Measurements from ENCODE around the gene MRPL54. TPM values are rescaled to one million over a fixed set of nuclear protein-coding genes. Genes with fewer than 3 reads are reported as not detected.

MRPL54 gene
- total RNA-seq, 1 donor = 38.8 TPM

DNA sequence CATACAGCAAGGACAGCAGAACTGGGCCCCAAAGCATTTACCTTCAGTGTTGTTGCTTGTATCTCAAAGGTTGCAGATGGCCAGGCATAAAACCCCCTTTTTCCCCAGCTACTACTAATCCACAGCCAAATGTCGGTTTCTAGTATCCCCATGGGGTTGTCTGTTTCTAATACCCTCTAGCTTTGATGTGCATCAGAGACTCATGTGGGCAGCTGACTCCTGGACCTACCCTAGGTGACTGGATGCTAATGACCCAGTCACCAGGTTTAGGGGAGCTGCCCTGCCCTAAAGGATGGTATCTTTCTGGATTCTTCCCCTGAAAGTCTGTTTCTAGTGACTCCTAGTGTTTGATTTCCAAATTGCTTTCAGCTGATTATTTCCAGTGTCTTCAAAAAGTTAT, 30.4 kb upstream of the MRPL54 start:
- TF ChIP-seq, protein P1, sequence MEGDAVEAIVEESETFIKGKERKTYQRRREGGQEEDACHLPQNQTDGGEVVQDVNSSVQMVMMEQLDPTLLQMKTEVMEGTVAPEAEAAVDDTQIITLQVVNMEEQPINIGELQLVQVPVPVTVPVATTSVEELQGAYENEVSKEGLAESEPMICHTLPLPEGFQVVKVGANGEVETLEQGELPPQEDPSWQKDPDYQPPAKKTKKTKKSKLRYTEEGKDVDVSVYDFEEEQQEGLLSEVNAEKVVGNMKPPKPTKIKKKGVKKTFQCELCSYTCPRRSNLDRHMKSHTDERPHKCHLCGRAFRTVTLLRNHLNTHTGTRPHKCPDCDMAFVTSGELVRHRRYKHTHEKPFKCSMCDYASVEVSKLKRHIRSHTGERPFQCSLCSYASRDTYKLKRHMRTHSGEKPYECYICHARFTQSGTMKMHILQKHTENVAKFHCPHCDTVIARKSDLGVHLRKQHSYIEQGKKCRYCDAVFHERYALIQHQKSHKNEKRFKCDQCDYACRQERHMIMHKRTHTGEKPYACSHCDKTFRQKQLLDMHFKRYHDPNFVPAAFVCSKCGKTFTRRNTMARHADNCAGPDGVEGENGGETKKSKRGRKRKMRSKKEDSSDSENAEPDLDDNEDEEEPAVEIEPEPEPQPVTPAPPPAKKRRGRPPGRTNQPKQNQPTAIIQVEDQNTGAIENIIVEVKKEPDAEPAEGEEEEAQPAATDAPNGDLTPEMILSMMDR (IDR thresholded peaks at IDR 0.05; ENCODE audit: insufficient read depth, low read length) = no peak
- no peak for DNase-seq (ENCODE audit: low read depth)
- H3K4me3 ChIP-seq (ENCODE audit: low read depth, low read length) = no peak overlapping the region

DNA sequence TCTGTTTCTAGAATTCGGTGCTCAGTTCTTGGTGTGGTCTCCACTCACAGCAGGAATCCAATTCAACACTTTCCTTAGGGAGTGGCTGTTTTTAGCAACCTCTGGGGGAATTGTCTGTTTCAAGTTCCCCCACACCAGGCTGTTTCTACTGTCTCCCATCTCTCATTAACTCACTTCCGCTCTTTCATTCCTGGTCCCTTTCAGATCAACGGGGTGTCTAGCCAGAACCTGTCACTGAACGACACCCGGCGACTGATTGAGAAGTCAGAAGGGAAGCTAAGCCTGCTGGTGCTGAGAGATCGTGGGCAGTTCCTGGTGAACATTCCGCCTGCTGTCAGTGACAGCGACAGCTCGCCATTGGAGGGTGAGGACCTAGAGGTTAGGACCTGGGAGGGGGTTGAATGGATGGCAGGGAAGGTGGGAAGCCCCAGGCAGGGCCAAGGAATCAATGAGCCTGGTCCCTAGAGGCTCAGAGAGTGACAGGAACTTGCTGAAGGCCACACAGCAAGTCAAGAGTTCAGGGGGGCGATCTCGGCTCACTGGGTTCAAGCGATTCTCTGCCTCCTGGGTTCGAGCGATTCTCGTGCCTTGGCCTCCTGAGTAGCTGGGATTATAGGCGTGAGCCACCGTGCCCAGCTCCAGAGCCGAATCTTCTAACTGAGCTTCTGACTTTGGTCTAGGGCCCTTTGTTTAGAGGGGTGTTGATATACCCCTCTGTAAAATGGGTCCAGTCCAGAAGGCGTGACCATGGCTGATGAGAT, 28.8 kb upstream of the MRPL54 start:
- no peak for DNase-seq (ENCODE audit: low read depth)
- TF ChIP-seq, protein P1 (IDR thresholded peaks at IDR 0.05; ENCODE audit: insufficient read depth, low read length) = no peak
- no peak overlapping the region for H3K4me3 ChIP-seq (ENCODE audit: low read depth, low read length)

DNA sequence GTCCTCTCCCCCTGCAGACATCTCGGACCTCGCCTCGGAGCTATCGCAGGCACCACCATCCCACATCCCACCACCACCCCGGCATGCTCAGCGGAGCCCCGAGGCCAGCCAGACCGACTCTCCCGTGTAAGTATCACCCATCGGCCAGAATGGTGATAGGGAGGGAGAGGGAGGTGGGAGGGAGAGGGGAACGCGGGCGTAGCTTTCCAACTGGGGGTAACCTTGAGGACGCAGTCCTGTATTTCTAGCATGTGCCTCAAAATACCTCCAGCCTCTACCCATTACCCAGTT, 28.2 kb upstream of the MRPL54 start:
- DNase-seq (ENCODE audit: low read depth) = no peak
- TF ChIP-seq, protein P1 (IDR thresholded peaks at IDR 0.05; ENCODE audit: insufficient read depth, low read length) = no peak
- no peak overlapping the region for H3K4me3 ChIP-seq (ENCODE audit: low read depth, low read length)

DNA sequence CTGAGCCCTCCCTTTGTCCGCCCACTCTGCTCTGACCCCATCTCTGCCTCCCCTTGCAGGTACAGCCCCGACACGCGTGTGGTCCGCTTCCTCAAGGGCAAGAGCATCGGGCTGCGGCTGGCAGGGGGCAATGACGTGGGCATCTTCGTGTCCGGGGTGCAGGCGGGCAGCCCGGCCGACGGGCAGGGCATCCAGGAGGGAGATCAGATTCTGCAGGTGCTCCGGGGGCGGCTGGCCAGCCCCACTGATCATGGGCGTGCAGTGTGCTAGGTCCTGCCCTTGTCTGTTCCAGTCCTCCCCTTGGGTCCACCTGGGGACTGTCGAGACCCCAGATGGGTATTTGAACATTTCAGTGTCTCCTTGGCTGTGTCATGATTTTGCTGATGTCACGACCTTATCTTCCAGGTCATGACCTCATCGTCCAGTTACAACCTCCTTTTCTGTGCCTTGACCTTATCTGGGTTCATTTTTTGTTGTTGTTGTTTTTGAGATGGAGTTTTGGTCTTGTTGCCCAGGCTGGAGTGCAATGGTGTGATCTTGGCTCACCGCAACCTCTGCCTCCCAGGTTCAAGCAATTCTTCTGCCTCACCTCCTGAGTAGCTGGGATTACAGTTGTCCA, 26.3 kb upstream of the MRPL54 start:
- TF ChIP-seq, protein P1 (IDR thresholded peaks at IDR 0.05; ENCODE audit: insufficient read depth, low read length) = no peak
- no peak for DNase-seq (ENCODE audit: low read depth)
- no peak overlapping the region for H3K4me3 ChIP-seq (ENCODE audit: low read depth, low read length)

DNA sequence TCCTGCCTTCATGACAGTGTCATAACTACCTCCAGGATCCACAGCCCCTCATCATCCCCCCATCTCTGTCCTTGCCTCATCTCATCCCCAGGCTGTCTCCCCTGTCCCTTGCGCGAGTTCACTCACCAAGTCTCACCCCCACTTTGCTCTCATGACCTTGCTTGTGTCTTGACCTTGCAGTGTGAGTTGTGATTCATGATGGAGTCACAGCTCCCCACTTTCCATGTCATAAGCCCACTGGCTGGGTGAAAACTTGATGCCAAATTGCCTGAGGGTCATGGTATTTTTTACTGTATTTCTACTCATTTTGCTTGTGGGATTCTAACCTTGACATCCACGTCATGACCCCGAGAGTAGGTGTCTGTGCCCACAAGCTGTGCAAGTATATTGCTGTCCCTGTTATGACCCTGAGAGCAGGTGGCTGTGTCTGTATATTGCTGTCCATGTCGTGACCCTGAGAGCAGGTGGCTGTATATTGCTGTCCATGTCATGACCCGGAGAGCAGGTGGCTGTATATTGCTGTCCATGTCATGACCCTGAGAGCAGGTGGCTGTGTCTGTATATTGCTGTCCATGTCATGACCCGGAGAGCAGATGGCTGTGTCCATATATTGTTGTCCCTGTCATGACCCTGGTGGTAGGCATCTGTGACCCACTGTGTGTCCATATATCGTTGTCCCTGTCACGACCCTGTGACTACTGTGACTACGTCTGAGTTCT, 24.8 kb upstream of the MRPL54 start:
- TF ChIP-seq, protein P1 (IDR thresholded peaks at IDR 0.05; ENCODE audit: insufficient read depth, low read length) = no peak
- DNase-seq (ENCODE audit: low read depth) = no peak
- H3K4me3 ChIP-seq (ENCODE audit: low read depth, low read length) = no peak overlapping the region

DNA sequence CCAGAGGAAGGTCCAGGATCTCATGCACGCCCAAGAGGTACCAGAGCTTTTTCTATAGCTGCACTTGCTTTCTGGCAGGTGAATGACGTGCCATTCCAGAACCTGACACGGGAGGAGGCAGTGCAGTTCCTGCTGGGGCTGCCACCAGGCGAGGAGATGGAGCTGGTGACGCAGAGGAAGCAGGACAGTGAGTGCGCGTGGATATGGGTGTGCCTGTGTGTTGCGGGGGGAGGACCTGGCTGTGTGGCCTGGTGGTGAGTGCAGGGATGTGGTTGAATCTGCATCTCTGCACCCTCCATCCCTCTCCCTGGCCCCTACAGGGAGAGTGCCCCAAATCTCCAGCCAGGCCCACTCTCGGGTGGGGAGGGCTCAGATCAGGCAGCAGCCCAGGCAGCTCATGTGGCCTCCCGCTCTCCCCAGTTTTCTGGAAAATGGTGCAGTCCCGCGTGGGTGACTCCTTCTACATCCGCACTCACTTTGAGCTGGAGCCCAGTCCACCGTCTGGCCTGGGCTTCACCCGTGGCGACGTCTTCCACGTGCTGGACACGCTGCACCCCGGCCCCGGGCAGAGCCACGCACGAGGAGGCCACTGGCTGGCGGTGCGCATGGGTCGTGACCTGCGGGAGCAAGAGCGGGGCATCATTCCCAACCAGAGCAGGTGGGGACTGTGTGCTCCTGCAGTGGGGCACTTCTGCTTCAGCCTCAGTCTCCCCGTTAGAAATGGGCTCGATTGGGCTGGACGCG, 23.8 kb upstream of the MRPL54 start:
- TF ChIP-seq, protein P1 (IDR thresholded peaks at IDR 0.05; ENCODE audit: insufficient read depth, low read length) = no peak
- no peak for DNase-seq (ENCODE audit: low read depth)
- no peak overlapping the region for H3K4me3 ChIP-seq (ENCODE audit: low read depth, low read length)
